NT2/D1 (cell line): Measurements from ENCODE around the gene RCAN2.

Experiments
- SUZ12 ChIP-seq: IDR thresholded peaks from 2 replicates; pipeline ENCODE4 v1.6.1; 2011; ENCODE audit not compliant: insufficient read length, insufficient read depth; ENCODE audit errors: extremely low read depth
- YY1 ChIP-seq: IDR thresholded peaks from 2 replicates; pipeline ENCODE4 v1.6.1; 2011; ENCODE audit not compliant: insufficient read length, insufficient read depth
- ZNF274 ChIP-seq: IDR thresholded peaks from 2 replicates; pipeline ENCODE4 v1.6.1; 2011; ENCODE audit warnings: mild to moderate bottlenecking, low read depth, low read length

- no peak for TF ChIP-seq ZNF274
- no peak for TF ChIP-seq SUZ12
- TF ChIP-seq YY1: no peak
These were observed 189.1 kb downstream of the RCAN2 start for GRCh38 chr6:46302176-46302575.
